OCI-LY1 (cell line): Measurements from ENCODE around the gene SPOCK1.

Source experiments
- H2AFZ ChIP-seq: fragments of 200-600 bp; sonication (generic), shearing (Covaris generic); 2 replicates; pipeline ENCODE4 v1.6.0; 2014; ENCODE audit warnings: antibody characterized with exemption, mild to moderate bottlenecking, low read length
- H3F3A ChIP-seq: fragments of 200-600 bp; sonication (generic), shearing (Covaris generic); 2 replicates; pipeline ENCODE4 v1.6.0; 2014; ENCODE audit warnings: mild to moderate bottlenecking, antibody characterized with exemption, low read length, moderate library complexity; ENCODE audit not compliant: insufficient read depth
- H3K27ac ChIP-seq: fragments of 200-600 bp; sonication (generic); 2 replicates; pipeline ENCODE4 v1.5.1; 2014; ENCODE audit warnings: low read length, mixed run types, mild to moderate bottlenecking, low read depth; ENCODE audit not compliant: poor library complexity, severe bottlenecking
- H3K27me3 ChIP-seq: fragments of 200-600 bp; sonication (generic); 2 replicates; pipeline ENCODE4 v1.6.0; 2014; ENCODE audit warnings: antibody characterized with exemption, mild to moderate bottlenecking, low read length, moderate library complexity; ENCODE audit not compliant: insufficient read depth
- H3K36me3 ChIP-seq: fragments of 200-600 bp; sonication (generic); 2 replicates; pipeline ENCODE4 v1.6.1; 2014; ENCODE audit warnings: mild to moderate bottlenecking, antibody characterized with exemption, low read length, moderate library complexity, mixed read lengths; ENCODE audit not compliant: insufficient read depth
- H3K4me1 ChIP-seq: fragments of 200-600 bp; sonication (generic); 2 replicates; pipeline ENCODE4 v1.5.1; 2014; ENCODE audit warnings: mild to moderate bottlenecking, low read length, moderate library complexity; ENCODE audit not compliant: insufficient read depth, severe bottlenecking
- H3K4me2 ChIP-seq: fragments of 200-600 bp; sonication (generic), shearing (Covaris generic); 2 replicates; pipeline ENCODE4 v1.6.1; 2014; ENCODE audit warnings: low read length
- H3K4me3 ChIP-seq: fragments of 200-600 bp; sonication (generic); 2 replicates; pipeline ENCODE4 v1.5.1; 2014; ENCODE audit warnings: low read length, low read depth, mild to moderate bottlenecking, mixed read lengths; ENCODE audit not compliant: poor library complexity, severe bottlenecking
- H3K79me2 ChIP-seq: fragments of 200-600 bp; shearing (Covaris generic); 2 replicates; pipeline ENCODE4 v1.6.1; 2016; ENCODE audit warnings: mixed run types, low read length, mixed read lengths; ENCODE audit not compliant: insufficient read depth
- H3K9ac ChIP-seq: fragments of 200-600 bp; sonication (generic), shearing (Covaris generic); 2 replicates; pipeline ENCODE4 v1.6.1; 2014; ENCODE audit warnings: mild to moderate bottlenecking, low read length, mixed read lengths
- H3K9me2 ChIP-seq: fragments of 200-600 bp; sonication (generic), shearing (Covaris generic); 2 replicates; pipeline ENCODE4 v1.6.1; 2014; ENCODE audit warnings: low read depth, mild to moderate bottlenecking, low read length, mixed read lengths
- H3K9me3 ChIP-seq: fragments of 200-600 bp; shearing (Covaris generic); 2 replicates; pipeline ENCODE4 v1.6.1; 2014; ENCODE audit warnings: low read length, mixed read lengths
- H4K20me1 ChIP-seq: fragments of 200-600 bp; sonication (generic), shearing (Covaris generic); 2 replicates; pipeline ENCODE4 v1.6.0; 2016; ENCODE audit warnings: mild to moderate bottlenecking, low read length; ENCODE audit not compliant: insufficient read depth
- CTCF ChIP-seq: fragments of 200-600 bp; sonication (generic), shearing (Covaris generic); IDR thresholded peaks from 2 replicates; pipeline ENCODE4 v1.5.1; 2017; ENCODE audit warnings: mild to moderate bottlenecking, antibody characterized with exemption, low read length, moderate library complexity, mixed read lengths
- EZH2 ChIP-seq: fragments of 200-600 bp; sonication (generic), shearing (Covaris generic); IDR thresholded peaks from 2 replicates; pipeline ENCODE4 v1.8.0; 2017; ENCODE audit warnings: borderline replicate concordance, mixed run types, mild to moderate bottlenecking, antibody characterized with exemption, low read length, moderate library complexity, mixed read lengths

The SPOCK1 gene

DNA sequence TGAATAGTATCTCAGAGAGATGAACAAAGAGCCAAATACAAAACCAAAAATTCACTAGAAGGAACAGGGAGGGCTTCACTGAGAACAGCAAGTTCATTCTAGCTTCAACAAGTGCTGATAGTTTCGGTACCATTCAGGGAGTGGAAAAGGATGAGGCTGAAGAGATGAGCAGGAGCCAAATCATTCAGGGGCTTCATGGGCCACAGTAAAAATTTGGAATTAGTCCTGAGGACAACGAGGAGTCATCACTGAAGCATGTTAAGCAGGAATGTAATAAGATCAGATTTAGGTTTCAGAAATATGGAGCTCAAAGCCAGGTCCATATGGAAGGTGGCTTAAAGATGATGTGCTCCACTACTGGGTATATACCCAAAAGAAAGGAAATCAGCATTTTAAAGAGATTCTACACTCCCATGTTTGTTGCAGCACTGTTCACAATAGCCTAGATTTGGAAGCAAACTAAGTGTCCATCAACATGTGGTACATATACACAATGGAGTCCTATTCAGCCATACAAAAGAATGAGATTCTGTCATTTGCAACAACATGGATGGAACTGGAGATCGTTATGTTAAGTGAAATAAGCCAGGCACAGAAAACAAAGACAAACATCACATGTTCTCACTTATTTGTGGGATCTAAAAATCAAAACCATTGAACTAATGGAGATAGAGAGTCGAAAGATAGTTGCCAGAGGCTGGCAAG lies 36.2 kb downstream of the SPOCK1 start:
- no peak overlapping the region for H3K4me3 ChIP-seq
- no peaks in the 10 kb centered on the region for H3K36me3 ChIP-seq
- H2AFZ ChIP-seq: no peak overlapping the region
- H3F3A ChIP-seq: no peaks in the 10 kb centered on the region
- H3K27me3 ChIP-seq: no peaks in the 10 kb centered on the region
- H3K27ac ChIP-seq: no peak overlapping the region
- no peaks in the 10 kb centered on the region for H4K20me1 ChIP-seq
- no peaks in the 10 kb centered on the region for H3K4me1 ChIP-seq
- H3K9me3 ChIP-seq: no peaks in the 10 kb centered on the region
- TF ChIP-seq EZH2 (no peak), CTCF (no peak)
- no peak overlapping the region for H3K9ac ChIP-seq
- no peaks in the 10 kb centered on the region for H3K9me2 ChIP-seq
- H3K79me2 ChIP-seq: no peaks in the 10 kb centered on the region
- no peak overlapping the region for H3K4me2 ChIP-seq

DNA sequence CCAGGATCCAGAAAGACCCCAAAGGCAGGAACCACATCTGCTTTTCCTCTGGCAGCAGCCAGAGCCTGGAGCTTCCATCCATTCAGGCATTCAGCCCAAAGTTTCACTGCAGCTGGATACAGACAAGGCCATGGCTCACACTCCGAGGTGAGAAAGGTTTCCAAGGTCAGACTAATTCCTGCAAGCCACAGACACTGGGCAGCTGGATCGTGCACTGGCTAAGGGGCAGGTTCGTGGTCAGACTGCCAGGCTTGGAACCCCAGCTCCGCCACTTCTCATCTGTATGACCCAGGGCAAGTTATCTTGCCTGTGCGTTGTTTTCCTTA lies 36.9 kb downstream of the SPOCK1 start:
- no peak for TF ChIP-seq CTCF
- no peak for TF ChIP-seq EZH2
- no peak overlapping the region for H3K4me2 ChIP-seq
- no peak overlapping the region for H2AFZ ChIP-seq
- no peak overlapping the region for H3K4me3 ChIP-seq
- H4K20me1 ChIP-seq: no peaks in the 10 kb centered on the region
- no peaks in the 10 kb centered on the region for H3K9me3 ChIP-seq
- no peaks in the 10 kb centered on the region for H3K79me2 ChIP-seq
- no peaks in the 10 kb centered on the region for H3K36me3 ChIP-seq
- no peaks in the 10 kb centered on the region for H3K27me3 ChIP-seq
- H3K4me1 ChIP-seq: no peaks in the 10 kb centered on the region
- H3K9me2 ChIP-seq: no peaks in the 10 kb centered on the region
- no peak overlapping the region for H3K27ac ChIP-seq
- H3F3A ChIP-seq: no peaks in the 10 kb centered on the region
- H3K9ac ChIP-seq: no peak overlapping the region

- no peaks in the 10 kb centered on the region for H3K4me1 ChIP-seq
- no peaks in the 10 kb centered on the region for H3K9me3 ChIP-seq
- H3K79me2 ChIP-seq: no peaks in the 10 kb centered on the region
These were observed 37.5 kb downstream of the SPOCK1 start for GRCh38 chr5:137461391-137462264.

More at GRCh38 chr5:137461391-137462264, 37.5 kb downstream of the SPOCK1 start:
- H3K4me3 ChIP-seq: no peak overlapping the region
- H3K4me2 ChIP-seq: no peak overlapping the region
- no peak overlapping the region for H3K9ac ChIP-seq
- no peaks in the 10 kb centered on the region for H3F3A ChIP-seq
- H4K20me1 ChIP-seq: no peaks in the 10 kb centered on the region
- H3K9me2 ChIP-seq: no peaks in the 10 kb centered on the region
- no peaks in the 10 kb centered on the region for H3K36me3 ChIP-seq
- no peaks in the 10 kb centered on the region for H3K27me3 ChIP-seq
- TF ChIP-seq CTCF (no peak), EZH2 (no peak)
- H2AFZ ChIP-seq: no peak overlapping the region
- no peak overlapping the region for H3K27ac ChIP-seq
